Neural progenitor cell (in vitro differentiated cells): ENCODE measurements around the gene LIMA1. TPM values are rescaled to one million over a fixed set of nuclear protein-coding genes. Genes with fewer than 3 reads are reported as not detected.

Experiments used
- DNase-seq: peaks from one replicate; pipeline ENCODE4 v3.0.0-alpha.2; 2016; ENCODE audit warnings: low spot score
- H2AFZ ChIP-seq: fragments of 200-600 bp; sonication (generic); replicated peaks from 2 replicates; pipeline ENCODE4 v1.6.1; 2016; ENCODE audit warnings: antibody characterized with exemption
- H3F3A ChIP-seq: fragments of 200-600 bp; sonication (generic); 2 replicates; pipeline ENCODE4 v1.6.1; 2016; ENCODE audit warnings: antibody characterized with exemption, low read depth
- H3K27ac ChIP-seq: fragments of 200-600 bp; sonication (generic); 2 replicates; pipeline ENCODE4 v1.5.1; 2016; ENCODE audit warnings: mild to moderate bottlenecking
- H3K27me3 ChIP-seq: fragments of 200-600 bp; sonication (generic); 2 replicates; pipeline ENCODE4 v1.6.1; 2016; ENCODE audit warnings: mild to moderate bottlenecking, moderate library complexity
- H3K36me3 ChIP-seq: fragments of 200-600 bp; sonication (generic); 2 replicates; pipeline ENCODE4 v1.5.1; 2016
- H3K4me1 ChIP-seq: fragments of 200-600 bp; sonication (generic); 2 replicates; pipeline ENCODE4 v1.6.1; 2016; ENCODE audit warnings: mixed run types
- H3K4me2 ChIP-seq: fragments of 200-600 bp; sonication (generic); 2 replicates; pipeline ENCODE4 v1.6.1; 2016
- H3K4me3 ChIP-seq: fragments of 200-600 bp; sonication (generic); 2 replicates; pipeline ENCODE4 v1.5.1; 2016
- H3K79me2 ChIP-seq: fragments of 200-600 bp; sonication (generic); 2 replicates; pipeline ENCODE4 v1.6.1; 2016; ENCODE audit warnings: low read depth
- H3K9ac ChIP-seq: fragments of 200-600 bp; sonication (generic); 2 replicates; pipeline ENCODE4 v1.6.1; 2016
- H3K9me3 ChIP-seq: fragments of 200-600 bp; sonication (generic); 2 replicates; pipeline ENCODE4 v1.5.1; 2016; ENCODE audit warnings: low read depth
- H4K20me1 ChIP-seq: fragments of 200-600 bp; sonication (generic); 2 replicates; pipeline ENCODE4 v1.6.1; 2016; ENCODE audit warnings: low read depth
- H3K27ac Mint-ChIP-seq: 3 replicates; pipeline ENCODE4 v1.8.0; 2021; ENCODE audit warnings: mixed read lengths
- H3K27me3 Mint-ChIP-seq: 2 replicates; pipeline ENCODE4 v1.8.0; 2022; ENCODE audit warnings: low read depth, mild to moderate bottlenecking, inconsistent platforms, moderate library complexity, mixed read lengths; ENCODE audit not compliant: insufficient read depth
- H3K36me3 Mint-ChIP-seq: 3 replicates; pipeline ENCODE4 v1.8.0; 2021; ENCODE audit warnings: mixed read lengths
- H3K4me1 Mint-ChIP-seq: 3 replicates; pipeline ENCODE4 v1.8.0; 2021; ENCODE audit warnings: mixed read lengths
- H3K4me3 Mint-ChIP-seq: 3 replicates; pipeline ENCODE4 v1.8.0; 2021; ENCODE audit warnings: mild to moderate bottlenecking, moderate library complexity, mixed read lengths
- H3K9me3 Mint-ChIP-seq: 3 replicates; pipeline ENCODE4 v1.8.0; 2020; ENCODE audit warnings: mixed read lengths
- CTCF ChIP-seq: fragments of 200-600 bp; sonication (generic); IDR thresholded peaks from 2 replicates; pipeline ENCODE4 v1.5.1; 2017; ENCODE audit warnings: antibody characterized with exemption, mild to moderate bottlenecking
- EZH2 ChIP-seq: fragments of 200-600 bp; sonication (generic); IDR thresholded peaks from 2 replicates; pipeline ENCODE4 v1.6.1; 2017; ENCODE audit warnings: antibody characterized with exemption, mild to moderate bottlenecking, moderate library complexity
- EZH2phosphoT487 ChIP-seq: fragments of 200-600 bp; sonication (generic); IDR thresholded peaks from 2 replicates; pipeline ENCODE4 v1.6.1; 2017; ENCODE audit warnings: antibody characterized with exemption
- total RNA-seq: library from RNA; depleted of rRNA; stranded (reverse); fragments of >200 nt; gene quantifications from 2 replicates; pipeline ENCODE4 v1.2.3, GENCODE V29; 2015; ENCODE audit warnings: low replicate concordance

Gene LIMA1
- total RNA-seq, 1 donor from 2014 or later, result 25.0 TPM

DNA sequence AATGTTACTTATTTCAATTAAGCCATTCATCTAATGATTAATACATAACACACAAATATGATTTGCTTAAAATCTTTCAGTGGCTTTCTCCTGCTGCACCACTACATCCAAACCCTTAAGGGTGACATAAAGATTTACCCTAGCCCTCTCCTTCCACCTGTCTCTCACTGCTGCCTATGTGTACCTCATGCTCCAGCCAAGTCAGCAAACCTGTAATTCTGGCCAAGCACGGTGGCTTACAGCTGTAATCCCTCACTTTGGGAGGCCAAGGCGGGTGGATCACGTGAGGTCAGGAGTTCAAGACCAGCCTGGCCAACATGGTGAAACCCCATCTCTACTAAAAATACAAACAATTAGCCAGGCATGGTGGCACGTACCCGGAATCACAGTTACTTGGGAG lies 84.5 kb downstream of the LIMA1 start:
- no peaks in the 10 kb centered on the region for H3K4me1 Mint-ChIP-seq

GRCh38 chr12:50197297-50197727 lies 86.0 kb downstream of the LIMA1 start:
- Histone ChIP-seq H3K27ac (no peak overlapping the region), H2AFZ (no peak overlapping the region), H3K36me3 (no peaks in the 10 kb centered on the region), H3F3A (no peaks in the 10 kb centered on the region), H3K4me1 (no peaks in the 10 kb centered on the region), H3K4me2 (no peak overlapping the region), H4K20me1 (no peaks in the 10 kb centered on the region), H3K27me3 (no peaks in the 10 kb centered on the region), H3K9me3 (no peaks in the 10 kb centered on the region), H3K4me3 (no peak overlapping the region), H3K79me2 (no peaks in the 10 kb centered on the region), H3K9ac (no peak overlapping the region)
- no peaks in the 10 kb centered on the region for H3K9me3 Mint-ChIP-seq
- H3K27ac Mint-ChIP-seq, result no peak overlapping the region
- H3K4me1 Mint-ChIP-seq, result no peaks in the 10 kb centered on the region
- no peak overlapping the region for H3K4me3 Mint-ChIP-seq
- H3K27me3 Mint-ChIP-seq, result no peaks in the 10 kb centered on the region
- H3K36me3 Mint-ChIP-seq, result peaks cover 3% of the 10 kb centered on the region
- no peak for TF ChIP-seq EZH2phosphoT487
- no peak for TF ChIP-seq EZH2
- no peak for TF ChIP-seq CTCF
- DNase-seq, result no peak

More for the DNA sequence above, 84.5 kb downstream of the LIMA1 start:
- DNase-seq, result no peak
- H3K4me3 Mint-ChIP-seq, result no peak overlapping the region
- H3K27me3 ChIP-seq, result no peaks in the 10 kb centered on the region
- no peaks in the 10 kb centered on the region for H3F3A ChIP-seq
- no peak overlapping the region for H2AFZ ChIP-seq
- H3K36me3 ChIP-seq, result no peaks in the 10 kb centered on the region
- H3K79me2 ChIP-seq, result no peaks in the 10 kb centered on the region
- no peak overlapping the region for H3K4me3 ChIP-seq
- H3K27ac ChIP-seq, result no peak overlapping the region
- peaks cover 3% of the 10 kb centered on the region for H3K36me3 Mint-ChIP-seq
- no peaks in the 10 kb centered on the region for H3K9me3 Mint-ChIP-seq
- no peak overlapping the region for H3K9ac ChIP-seq
- no peak overlapping the region for H3K27ac Mint-ChIP-seq
- H3K27me3 Mint-ChIP-seq, result no peaks in the 10 kb centered on the region
- no peak overlapping the region for H3K4me2 ChIP-seq
- no peaks in the 10 kb centered on the region for H4K20me1 ChIP-seq
- no peaks in the 10 kb centered on the region for H3K9me3 ChIP-seq
- TF ChIP-seq CTCF (no peak), EZH2 (no peak), EZH2phosphoT487 (no peak)
- no peaks in the 10 kb centered on the region for H3K4me1 ChIP-seq

GRCh38 chr12:50196537-50196936 lies 86.8 kb downstream of the LIMA1 start:
- no peak for DNase-seq
- TF ChIP-seq EZH2phosphoT487 (no peak), EZH2 (no peak), CTCF (no peak)
- Histone ChIP-seq H3K79me2 (no peaks in the 10 kb centered on the region), H2AFZ (no peak overlapping the region), H3K4me3 (no peak overlapping the region), H3F3A (no peaks in the 10 kb centered on the region), H3K4me1 (no peaks in the 10 kb centered on the region), H3K4me2 (no peak overlapping the region), H3K27me3 (no peaks in the 10 kb centered on the region), H3K9me3 (no peaks in the 10 kb centered on the region), H3K27ac (no peak overlapping the region), H4K20me1 (no peaks in the 10 kb centered on the region), H3K36me3 (no peaks in the 10 kb centered on the region), H3K9ac (no peak overlapping the region)
- Mint-ChIP-seq H3K9me3 (no peaks in the 10 kb centered on the region), H3K4me1 (no peaks in the 10 kb centered on the region), H3K27me3 (no peaks in the 10 kb centered on the region), H3K27ac (no peak overlapping the region), H3K36me3 (peaks cover 3% of the 10 kb centered on the region), H3K4me3 (no peak overlapping the region)
